HFFc6 (cell line): ENCODE measurements around the gene CNTNAP5. TPM values are rescaled to one million over a fixed set of nuclear protein-coding genes. Genes with fewer than 3 reads are reported as not detected.

ENCODE experiments used
- DNase-seq: peaks from one replicate; pipeline ENCODE4 v3.0.0-alpha.2; 2018
- H3K27ac Mint-ChIP-seq: 2 replicates; pipeline ENCODE4 v1.8.0; 2020; ENCODE audit warnings: mild to moderate bottlenecking, mixed read lengths
- H3K27me3 Mint-ChIP-seq: 2 replicates; pipeline ENCODE4 v1.8.0; 2021; ENCODE audit warnings: mild to moderate bottlenecking, moderate library complexity, mixed read lengths; ENCODE audit not compliant: insufficient read depth
- H3K36me3 Mint-ChIP-seq: 2 replicates; pipeline ENCODE4 v1.8.0; 2021; ENCODE audit warnings: low read depth, mixed read lengths
- H3K4me1 Mint-ChIP-seq: 2 replicates; pipeline ENCODE4 v1.8.0; 2020; ENCODE audit warnings: low read depth, mixed read lengths
- H3K4me3 Mint-ChIP-seq: 2 replicates; pipeline ENCODE4 v1.8.0; 2020; ENCODE audit warnings: mild to moderate bottlenecking, moderate library complexity, mixed read lengths
- H3K9me3 Mint-ChIP-seq: 2 replicates; pipeline ENCODE4 v1.8.0; 2020; ENCODE audit warnings: mild to moderate bottlenecking, mixed read lengths
- total RNA-seq, 6 experiments: library from RNA; stranded (reverse); fragmentation: NEBNext Ultra II Directional; extraction: Animal tissue kit (Norgen Biotek cat#: 25700); gene quantifications; 2 replicates in 1 of 6; 3 replicates in 5 of 6; pipeline ENCODE4 v1.2.3, GENCODE V29; 2021
- TF ChIP-seq, protein P1 (sequence below): fragments of 200-600 bp; sonication (generic); IDR thresholded peaks from 2 replicates; pipeline ENCODE4 v1.5.0; 2021; ENCODE audit warnings: antibody characterized with exemption, mild to moderate bottlenecking

The CNTNAP5 gene
- total RNA-seq, 6 experiments from 2014 or later: not detected

- Mint-ChIP-seq H3K27ac (no peak overlapping the region), H3K9me3 (peaks cover 46% of the 10 kb centered on the region), H3K36me3 (no peaks in the 10 kb centered on the region; the same call in 1 of the 2 replicates), H3K4me3 (no peak overlapping the region), H3K27me3 (no peaks in the 10 kb centered on the region), H3K4me1 (no peaks in the 10 kb centered on the region)
- no peak for DNase-seq
- TF ChIP-seq, protein P1, sequence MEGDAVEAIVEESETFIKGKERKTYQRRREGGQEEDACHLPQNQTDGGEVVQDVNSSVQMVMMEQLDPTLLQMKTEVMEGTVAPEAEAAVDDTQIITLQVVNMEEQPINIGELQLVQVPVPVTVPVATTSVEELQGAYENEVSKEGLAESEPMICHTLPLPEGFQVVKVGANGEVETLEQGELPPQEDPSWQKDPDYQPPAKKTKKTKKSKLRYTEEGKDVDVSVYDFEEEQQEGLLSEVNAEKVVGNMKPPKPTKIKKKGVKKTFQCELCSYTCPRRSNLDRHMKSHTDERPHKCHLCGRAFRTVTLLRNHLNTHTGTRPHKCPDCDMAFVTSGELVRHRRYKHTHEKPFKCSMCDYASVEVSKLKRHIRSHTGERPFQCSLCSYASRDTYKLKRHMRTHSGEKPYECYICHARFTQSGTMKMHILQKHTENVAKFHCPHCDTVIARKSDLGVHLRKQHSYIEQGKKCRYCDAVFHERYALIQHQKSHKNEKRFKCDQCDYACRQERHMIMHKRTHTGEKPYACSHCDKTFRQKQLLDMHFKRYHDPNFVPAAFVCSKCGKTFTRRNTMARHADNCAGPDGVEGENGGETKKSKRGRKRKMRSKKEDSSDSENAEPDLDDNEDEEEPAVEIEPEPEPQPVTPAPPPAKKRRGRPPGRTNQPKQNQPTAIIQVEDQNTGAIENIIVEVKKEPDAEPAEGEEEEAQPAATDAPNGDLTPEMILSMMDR: no peak
Measured at GRCh38 chr2:124319577-124319976, 294.5 kb downstream of the CNTNAP5 start.

DNA sequence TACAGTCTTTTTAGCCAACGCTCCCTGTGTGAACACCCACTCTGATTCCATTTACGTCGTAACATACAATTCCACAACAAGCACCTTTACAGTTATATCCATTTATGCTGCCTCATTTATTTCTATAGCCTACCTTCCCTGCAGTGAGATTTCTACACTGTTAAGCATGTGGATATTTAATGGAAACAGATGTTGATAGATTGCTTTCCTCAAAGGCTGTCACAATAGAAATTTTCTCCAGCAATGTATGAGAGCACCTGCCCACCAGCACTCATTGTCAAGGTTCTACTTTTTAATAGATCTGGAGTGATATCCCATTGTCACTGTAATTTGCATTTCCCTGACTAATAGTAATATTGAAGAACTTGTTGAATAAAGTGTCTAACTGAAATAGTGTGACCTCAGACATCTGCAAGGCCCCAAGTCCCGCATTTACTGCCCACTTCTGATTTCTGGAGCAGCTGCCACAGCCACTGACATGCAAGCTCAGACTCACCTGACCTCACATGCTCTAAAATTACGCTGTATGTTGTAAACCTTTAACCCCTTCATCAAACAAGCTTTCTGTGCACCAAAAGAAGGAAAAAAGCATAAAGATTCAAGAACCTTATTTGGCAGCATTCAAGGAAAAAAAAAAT lies 295.1 kb downstream of the CNTNAP5 start:
- H3K4me3 Mint-ChIP-seq: no peak overlapping the region
- H3K36me3 Mint-ChIP-seq: no peaks in the 10 kb centered on the region; the same call in 1 of the 2 replicates
- no peak for DNase-seq
- H3K27me3 Mint-ChIP-seq: no peaks in the 10 kb centered on the region
- no peak overlapping the region for H3K27ac Mint-ChIP-seq
- no peaks in the 10 kb centered on the region for H3K4me1 Mint-ChIP-seq
- TF ChIP-seq, protein P1: no peak
- peaks cover 49% of the 10 kb centered on the region for H3K9me3 Mint-ChIP-seq

DNA sequence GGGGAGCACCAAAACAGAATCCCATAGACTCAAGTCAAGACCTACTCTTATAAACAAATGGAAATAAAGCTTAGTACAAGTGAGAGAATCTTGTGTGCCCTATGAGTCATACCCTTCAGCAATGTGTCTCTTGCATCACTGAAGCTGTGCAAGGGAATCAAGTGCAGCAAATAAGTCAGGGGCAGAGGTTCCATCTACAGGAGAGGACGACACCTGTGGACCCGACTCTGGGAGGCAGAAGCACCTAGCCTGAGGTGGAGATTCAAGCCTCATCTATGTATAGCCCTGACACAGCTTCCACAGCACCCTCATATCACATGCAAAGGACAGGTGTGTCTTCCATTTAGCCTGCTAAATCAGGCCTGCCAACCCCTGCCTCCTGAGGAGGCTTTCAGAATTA lies 298.2 kb downstream of the CNTNAP5 start:
- Mint-ChIP-seq H3K27ac (no peak overlapping the region), H3K27me3 (no peaks in the 10 kb centered on the region), H3K4me3 (no peak overlapping the region), H3K4me1 (no peaks in the 10 kb centered on the region), H3K36me3 (no peaks in the 10 kb centered on the region; the same call in 1 of the 2 replicates), H3K9me3 (peaks cover 42% of the 10 kb centered on the region)
- no peak for DNase-seq
- TF ChIP-seq, protein P1: no peak

DNA sequence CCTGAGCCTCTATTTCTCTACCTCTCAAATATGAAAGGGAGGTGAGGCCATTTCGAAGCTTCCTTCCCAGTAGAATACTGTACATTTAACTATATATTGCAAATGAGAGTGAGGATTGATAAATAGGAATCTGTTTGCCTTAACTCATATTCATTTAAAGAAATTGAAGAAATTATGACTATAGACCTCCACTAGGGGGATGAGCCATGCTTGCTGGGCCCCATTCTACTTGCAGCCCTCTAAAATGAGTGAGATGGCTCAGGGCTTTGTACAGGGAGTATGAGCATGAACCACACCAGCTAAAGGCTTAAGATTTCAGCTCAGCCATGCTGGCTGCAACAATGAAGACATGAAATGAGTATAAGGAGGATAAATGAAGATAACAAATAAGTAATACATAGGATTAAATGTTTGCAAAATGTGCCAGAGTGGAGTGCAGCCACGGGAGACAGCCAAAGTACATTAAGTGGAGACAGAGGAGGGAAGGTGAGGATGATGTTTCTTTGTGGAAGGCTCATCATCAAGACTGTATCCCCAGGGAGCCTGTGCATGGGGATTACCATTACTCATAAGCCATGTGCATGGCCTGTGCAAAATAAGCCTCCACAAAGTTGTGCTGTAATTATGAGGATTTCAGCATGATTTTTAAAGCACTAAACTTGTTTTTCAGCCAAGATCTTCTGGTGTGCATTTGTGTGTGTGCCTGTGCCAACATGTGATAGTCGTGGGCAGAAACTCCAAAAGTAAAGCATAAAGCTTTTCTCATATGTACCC lies 300.8 kb downstream of the CNTNAP5 start:
- Mint-ChIP-seq H3K4me3 (no peak overlapping the region), H3K27me3 (no peaks in the 10 kb centered on the region), H3K27ac (no peak overlapping the region), H3K36me3 (no peaks in the 10 kb centered on the region), H3K4me1 (no peaks in the 10 kb centered on the region), H3K9me3 (peaks cover 37% of the 10 kb centered on the region)
- no peak for DNase-seq
- TF ChIP-seq, protein P1: peak; percentile 20; the same call in 1 of the 2 replicates

DNA sequence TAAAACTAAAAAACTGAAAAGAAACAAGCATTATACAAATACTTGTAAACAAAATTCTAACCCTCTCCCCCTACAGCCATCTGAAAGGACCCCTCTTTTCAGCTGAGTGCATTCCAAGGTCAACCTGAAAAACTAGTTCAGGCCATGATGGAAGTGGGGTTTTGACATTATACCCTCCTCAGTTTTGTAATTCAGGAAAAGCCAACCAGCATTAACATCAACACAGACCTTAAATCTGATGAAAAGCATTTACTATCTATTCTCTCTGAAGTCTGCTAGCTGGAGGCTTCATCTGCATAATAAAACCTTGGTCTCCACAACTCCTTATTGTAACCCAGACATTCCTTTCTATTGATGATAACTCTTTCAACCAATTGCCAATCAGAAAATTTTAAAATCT lies 302.2 kb downstream of the CNTNAP5 start:
- no peak overlapping the region for H3K4me3 Mint-ChIP-seq

More for the DNA sequence above, 302.2 kb downstream of the CNTNAP5 start:
- no peaks in the 10 kb centered on the region for H3K4me1 Mint-ChIP-seq
- no peaks in the 10 kb centered on the region for H3K27me3 Mint-ChIP-seq
- DNase-seq: no peak
- peaks cover 35% of the 10 kb centered on the region for H3K9me3 Mint-ChIP-seq
- no peak overlapping the region for H3K27ac Mint-ChIP-seq
- TF ChIP-seq, protein P1: no peak
- no peaks in the 10 kb centered on the region for H3K36me3 Mint-ChIP-seq
